Measurements from ENCODE around the gene FGD3.
"Not testable (repeated sequence)": the region's sequence is repeated elsewhere in the genome, so short reads cannot be mapped to it uniquely, and the experiment has no call there.

The FGD3 gene

GRCh38 chr9:93015190-93015589 lies 67.9 kb downstream of the FGD3 start:
- H3K4me3 ChIP-seq; H3K4me1 ChIP-seq; H3K27me3 ChIP-seq (ENCODE audit: low read depth); DNase-seq (ENCODE audit: low spot score in 2 of 2); H3K36me3 ChIP-seq (replicated peaks); in situ Hi-C loops (cut with MboI; ENCODE audit: low sequenced_read_pairs); H3K9me3 ChIP-seq: not testable (repeated sequence)

GRCh38 chr9:93017621-93018020 lies 70.3 kb downstream of the FGD3 start:
- in situ Hi-C loops (cut with MboI; ENCODE audit: low sequenced_read_pairs): no loop called here
- Histone ChIP-seq H3K4me1 (no peaks in the 10 kb centered on the region), H3K4me3 (no peak overlapping the region), H3K27me3 (ENCODE audit: low read depth) (no peaks in the 10 kb centered on the region), H3K36me3 (replicated peaks) (no peaks in the 10 kb centered on the region), H3K9me3 (no peaks in the 10 kb centered on the region)
- no peak for DNase-seq (ENCODE audit: low spot score in 2 of 2)

DNA sequence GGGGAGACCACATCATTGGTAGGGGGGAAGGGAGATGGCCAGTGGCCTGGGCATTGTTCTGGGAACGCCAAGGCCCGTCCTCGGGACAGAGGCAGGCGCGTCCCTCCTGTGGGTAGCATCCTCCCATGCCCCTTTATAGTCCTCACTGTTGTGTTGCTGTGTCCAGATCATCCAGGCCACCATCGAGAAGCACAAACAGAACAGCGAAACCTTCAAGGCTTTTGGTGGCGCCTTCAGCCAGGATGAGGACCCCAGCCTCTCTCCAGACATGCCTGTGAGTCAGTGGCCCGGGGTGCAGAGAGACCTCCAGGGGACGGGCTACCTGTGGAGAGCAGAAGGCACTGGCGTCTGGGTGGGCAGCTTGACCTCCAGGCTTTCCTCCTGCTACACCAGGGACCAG lies 72.8 kb downstream of the FGD3 start:
- no peak for DNase-seq (ENCODE audit: low spot score in 2 of 2)
- Histone ChIP-seq H3K27me3 (ENCODE audit: low read depth) (no peaks in the 10 kb centered on the region), H3K9me3 (no peaks in the 10 kb centered on the region), H3K4me1 (no peaks in the 10 kb centered on the region), H3K36me3 (replicated peaks) (no peaks in the 10 kb centered on the region), H3K4me3 (no peak overlapping the region)
- in situ Hi-C loops (cut with MboI; ENCODE audit: low sequenced_read_pairs): no loop called here

GRCh38 chr9:93020771-93021670 lies 73.7 kb downstream of the FGD3 start:
- H3K4me1 ChIP-seq: no peaks in the 10 kb centered on the region
- in situ Hi-C loops (cut with MboI; ENCODE audit: low sequenced_read_pairs): no loop called here

GRCh38 chr9:93022066-93022465 lies 74.7 kb downstream of the FGD3 start:
- Histone ChIP-seq H3K36me3 (replicated peaks) (no peaks in the 10 kb centered on the region), H3K27me3 (ENCODE audit: low read depth) (no peaks in the 10 kb centered on the region), H3K9me3 (no peaks in the 10 kb centered on the region), H3K4me3 (no peak overlapping the region), H3K4me1 (no peaks in the 10 kb centered on the region)
- DNase-seq (ENCODE audit: low spot score in 2 of 2): no peak
- in situ Hi-C loops (cut with MboI; ENCODE audit: low sequenced_read_pairs): no loop called here

More at GRCh38 chr9:93020771-93021670, 73.7 kb downstream of the FGD3 start:
- Histone ChIP-seq H3K36me3 (replicated peaks) (no peaks in the 10 kb centered on the region), H3K27me3 (ENCODE audit: low read depth) (no peaks in the 10 kb centered on the region), H3K4me3 (no peak overlapping the region), H3K9me3 (no peaks in the 10 kb centered on the region)
- DNase-seq (ENCODE audit: low spot score in 2 of 2): no peak

DNA sequence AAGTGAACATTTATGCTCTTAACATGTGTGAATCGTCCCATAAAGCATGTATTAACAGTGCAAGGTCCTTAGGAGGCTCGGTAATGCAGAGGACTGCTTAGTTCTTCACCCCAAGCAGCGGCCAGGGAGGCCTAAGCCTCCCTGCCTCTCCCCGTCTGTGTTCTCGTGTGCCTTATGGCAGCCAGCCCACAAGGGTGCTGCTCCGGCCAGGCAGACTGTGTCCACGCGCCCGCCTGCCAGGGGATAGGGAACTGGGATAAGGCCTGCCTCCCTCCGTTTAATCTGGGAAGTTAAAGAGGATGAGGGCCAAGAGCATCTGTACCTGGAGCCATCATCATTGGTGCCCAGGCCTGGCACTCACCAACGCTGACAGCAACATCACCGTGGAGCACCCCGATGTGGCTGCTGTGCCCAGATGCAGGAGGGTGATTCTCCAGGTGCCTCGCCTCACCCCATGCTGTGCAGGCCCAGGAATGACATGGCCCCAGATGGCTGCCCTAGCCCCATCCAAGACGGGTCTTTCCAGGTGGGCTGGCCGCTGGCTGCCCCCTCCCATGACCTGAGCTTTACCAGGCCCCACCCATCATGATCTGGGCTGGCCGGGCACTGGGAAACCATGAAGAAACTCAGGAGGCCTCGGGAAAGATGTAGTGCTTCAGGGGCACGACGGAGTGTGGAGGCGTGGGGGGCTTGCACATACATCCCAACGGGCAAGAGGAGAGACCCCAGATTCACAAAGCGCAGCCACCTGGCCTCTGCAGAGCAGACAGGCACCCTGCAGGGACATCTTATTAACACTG lies 75.6 kb downstream of the FGD3 start:
- in situ Hi-C loops (cut with MboI; ENCODE audit: low sequenced_read_pairs): no loop called here
- H3K9me3 ChIP-seq: no peaks in the 10 kb centered on the region
- DNase-seq (ENCODE audit: low spot score in 2 of 2): no peak
- no peak overlapping the region for H3K4me3 ChIP-seq
- no peaks in the 10 kb centered on the region for H3K36me3 ChIP-seq (replicated peaks)
- no peaks in the 10 kb centered on the region for H3K27me3 ChIP-seq (ENCODE audit: low read depth)
- no peaks in the 10 kb centered on the region for H3K4me1 ChIP-seq

GRCh38 chr9:93023521-93023815 lies 76.1 kb downstream of the FGD3 start:
- no peak overlapping the region for H3K4me3 ChIP-seq
- in situ Hi-C loops (cut with MboI; ENCODE audit: low sequenced_read_pairs): no loop called here
- H3K9me3 ChIP-seq: no peaks in the 10 kb centered on the region
- H3K4me1 ChIP-seq: no peaks in the 10 kb centered on the region
- no peaks in the 10 kb centered on the region for H3K36me3 ChIP-seq (replicated peaks)
- no peaks in the 10 kb centered on the region for H3K27me3 ChIP-seq (ENCODE audit: low read depth)
- DNase-seq (ENCODE audit: low spot score in 2 of 2): no peak

- Histone ChIP-seq H3K9me3 (no peaks in the 10 kb centered on the region), H3K27me3 (ENCODE audit: low read depth) (no peaks in the 10 kb centered on the region), H3K4me1 (no peaks in the 10 kb centered on the region), H3K4me3 (no peak overlapping the region), H3K36me3 (replicated peaks) (no peaks in the 10 kb centered on the region)
- in situ Hi-C loops (cut with MboI; ENCODE audit: low sequenced_read_pairs): no loop called here
- no peak for DNase-seq (ENCODE audit: low spot score in 2 of 2)
These were observed 77.3 kb downstream of the FGD3 start for GRCh38 chr9:93024646-93024910.

- Histone ChIP-seq H3K4me1 (no peaks in the 10 kb centered on the region), H3K9me3 (no peaks in the 10 kb centered on the region), H3K4me3 (no peak overlapping the region), H3K27me3 (ENCODE audit: low read depth) (no peaks in the 10 kb centered on the region), H3K36me3 (replicated peaks) (no peaks in the 10 kb centered on the region)
- DNase-seq (ENCODE audit: low spot score in 2 of 2): no peak
- in situ Hi-C loops (cut with MboI; ENCODE audit: low sequenced_read_pairs): no loop called here
These were observed 77.8 kb downstream of the FGD3 start for GRCh38 chr9:93024986-93025630.

- no peak for DNase-seq (ENCODE audit: low spot score in 2 of 2)
These were observed 78.4 kb downstream of the FGD3 start for GRCh38 chr9:93025736-93026135.

DNA sequence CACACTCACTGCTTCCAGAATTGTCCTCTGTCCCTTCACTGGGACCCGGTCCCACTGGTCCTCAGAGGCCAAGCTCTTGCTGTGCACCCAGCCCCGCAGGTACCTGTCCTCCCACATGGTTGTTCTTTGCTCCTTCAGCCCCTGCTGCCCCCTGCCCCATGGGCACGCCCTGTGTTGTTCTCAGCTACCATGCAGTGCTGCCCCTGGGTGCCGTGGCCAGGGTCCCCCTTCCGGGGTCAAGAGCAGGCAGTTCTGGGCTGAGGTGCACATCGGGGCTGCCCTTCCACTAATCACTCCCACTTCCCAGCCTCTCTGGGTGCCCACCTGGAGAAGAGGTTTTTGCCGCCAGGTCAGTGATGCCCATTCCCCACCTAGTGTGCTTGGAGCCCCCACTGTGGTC lies 79.3 kb downstream of the FGD3 start:
- Histone ChIP-seq H3K36me3 (replicated peaks) (no peaks in the 10 kb centered on the region), H3K9me3 (no peaks in the 10 kb centered on the region), H3K27me3 (ENCODE audit: low read depth) (no peaks in the 10 kb centered on the region), H3K4me3 (no peak overlapping the region), H3K4me1 (no peaks in the 10 kb centered on the region)
- DNase-seq (ENCODE audit: low spot score in 2 of 2): no peak
- in situ Hi-C loops (cut with MboI; ENCODE audit: low sequenced_read_pairs): no loop called here

More at GRCh38 chr9:93025736-93026135, 78.4 kb downstream of the FGD3 start:
- no peak overlapping the region for H3K4me3 ChIP-seq
- in situ Hi-C loops (cut with MboI; ENCODE audit: low sequenced_read_pairs): no loop called here
- H3K9me3 ChIP-seq: no peaks in the 10 kb centered on the region
- no peaks in the 10 kb centered on the region for H3K36me3 ChIP-seq (replicated peaks)
- H3K27me3 ChIP-seq (ENCODE audit: low read depth): no peaks in the 10 kb centered on the region
- H3K4me1 ChIP-seq: no peaks in the 10 kb centered on the region

- no peaks in the 10 kb centered on the region for H3K36me3 ChIP-seq (replicated peaks)
- in situ Hi-C loops (cut with MboI; ENCODE audit: low sequenced_read_pairs): no loop called here
- H3K27me3 ChIP-seq (ENCODE audit: low read depth): no peaks in the 10 kb centered on the region
- no peak overlapping the region for H3K4me3 ChIP-seq
- H3K4me1 ChIP-seq: no peaks in the 10 kb centered on the region
- H3K9me3 ChIP-seq: no peaks in the 10 kb centered on the region
- no peak for DNase-seq (ENCODE audit: low spot score in 2 of 2)
These were observed 80.4 kb downstream of the FGD3 start for GRCh38 chr9:93027750-93028149.

DNA sequence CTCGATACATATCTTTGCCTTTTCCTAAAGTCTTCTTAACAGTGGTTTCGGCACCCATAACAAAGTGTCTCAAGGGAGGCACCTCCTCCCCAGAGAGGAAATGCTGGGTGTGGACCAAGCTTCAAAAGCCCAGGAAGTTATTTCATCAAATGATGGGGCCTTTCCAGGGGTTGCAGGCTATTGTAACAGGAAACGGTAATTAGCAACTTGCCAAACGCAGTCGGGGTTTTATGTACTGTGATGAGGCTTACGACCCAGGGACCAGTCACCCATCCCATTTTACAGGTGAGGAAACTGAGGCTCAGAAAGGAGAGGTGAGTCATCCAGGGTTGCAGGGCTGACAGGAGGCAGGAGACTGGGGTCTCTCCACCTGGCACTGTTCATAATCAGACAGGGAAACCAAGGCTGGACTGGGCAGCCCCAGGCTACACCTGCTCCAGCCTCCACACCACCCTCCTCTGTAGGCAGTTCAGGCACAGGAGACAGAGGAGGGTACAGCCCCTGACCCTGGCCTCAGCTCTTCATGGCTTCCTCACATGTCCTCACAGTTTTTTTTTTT lies 81.2 kb downstream of the FGD3 start:
- Histone ChIP-seq H3K4me3 (no peak overlapping the region), H3K9me3 (no peaks in the 10 kb centered on the region), H3K27me3 (ENCODE audit: low read depth) (no peaks in the 10 kb centered on the region), H3K36me3 (replicated peaks) (no peaks in the 10 kb centered on the region), H3K4me1 (no peaks in the 10 kb centered on the region)
- in situ Hi-C loops (cut with MboI; ENCODE audit: low sequenced_read_pairs): no loop called here
- no peak for DNase-seq (ENCODE audit: low spot score in 2 of 2)
